Activated T-cell treated with anti-CD3 and anti-CD28 coated beads, Interleukin-2, amount 50 U/mL, for 1 hour (primary cell): ENCODE measurements around the gene ARL16.

Experiments used
- DNase-seq: peaks from one replicate; pipeline ENCODE4 v3.0.0-alpha.2; 2020

Gene ARL16

DNA sequence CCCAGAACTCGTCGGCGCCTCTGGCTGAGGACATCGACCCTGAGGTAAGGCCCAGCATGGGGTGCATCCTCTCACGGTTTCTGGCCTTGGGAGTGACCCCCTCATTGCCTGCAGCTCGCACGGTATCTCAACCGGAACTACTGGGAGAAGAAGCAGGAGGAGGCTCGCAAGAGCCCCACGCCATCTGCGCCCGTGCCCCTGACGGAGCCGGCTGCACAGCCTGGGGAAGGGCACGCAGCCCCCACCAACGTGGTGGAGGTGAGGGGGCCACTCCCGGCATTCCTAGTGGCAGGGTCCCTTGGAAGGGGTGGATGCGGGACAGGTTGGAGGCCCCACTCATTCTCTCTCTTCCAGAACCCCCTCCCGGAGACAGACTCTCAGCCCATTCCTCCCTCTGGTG, 11.2 kb upstream of the ARL16 start:
- no peak for DNase-seq

GRCh38 chr17:81693509-81694210, 10.1 kb upstream of the ARL16 start:
- no peak for DNase-seq

- no peak for DNase-seq
Measured at GRCh38 chr17:81691608-81692007, 8.0 kb upstream of the ARL16 start.

DNA sequence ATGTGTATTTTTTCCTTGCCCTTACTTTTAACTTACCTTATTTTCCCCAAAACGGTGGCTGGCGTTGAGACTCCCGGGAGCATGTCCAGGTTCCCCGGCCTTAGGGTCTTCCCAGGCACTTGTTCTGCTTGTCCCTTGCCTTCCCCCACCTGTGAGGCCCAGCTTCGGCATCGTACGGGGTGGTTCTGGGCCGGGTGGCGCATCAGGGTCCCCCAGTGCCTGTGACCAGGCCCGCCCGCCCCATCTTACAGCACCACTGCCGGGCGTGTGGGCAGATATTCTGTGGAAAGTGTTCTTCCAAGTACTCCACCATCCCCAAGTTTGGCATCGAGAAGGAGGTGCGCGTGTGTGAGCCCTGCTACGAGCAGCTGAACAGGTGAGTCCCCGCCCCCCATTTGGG, 7.6 kb upstream of the ARL16 start:
- DNase-seq = no peak

- no peak for DNase-seq
Measured at GRCh38 chr17:81690549-81690948, 7.0 kb upstream of the ARL16 start.

DNA sequence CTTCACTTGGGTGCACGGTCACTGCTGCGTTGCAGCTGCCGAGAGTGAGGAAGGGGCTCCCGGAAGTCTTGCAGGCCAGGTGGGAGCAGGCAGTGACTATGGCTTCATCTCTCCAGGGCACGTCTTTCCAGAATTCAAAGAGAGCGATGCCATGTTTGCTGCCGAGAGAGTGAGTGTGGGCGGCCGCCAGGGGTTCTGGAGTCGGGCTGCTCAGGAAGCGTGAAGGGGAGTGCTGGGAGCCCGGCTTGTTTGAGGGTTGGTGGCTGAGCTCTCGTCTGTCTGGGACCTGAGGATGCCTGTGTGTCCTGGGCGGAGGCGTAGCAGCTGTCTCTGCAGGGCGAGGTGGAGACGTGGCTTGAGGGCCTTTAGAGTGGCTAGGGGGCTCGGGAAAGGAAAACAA, 6.5 kb upstream of the ARL16 start:
- DNase-seq = no peak

GRCh38 chr17:81688616-81689015, 5.0 kb upstream of the ARL16 start:
- DNase-seq = no peak

- DNase-seq = no peak
Measured at GRCh38 chr17:81687770-81688541, 4.4 kb upstream of the ARL16 start.

DNA sequence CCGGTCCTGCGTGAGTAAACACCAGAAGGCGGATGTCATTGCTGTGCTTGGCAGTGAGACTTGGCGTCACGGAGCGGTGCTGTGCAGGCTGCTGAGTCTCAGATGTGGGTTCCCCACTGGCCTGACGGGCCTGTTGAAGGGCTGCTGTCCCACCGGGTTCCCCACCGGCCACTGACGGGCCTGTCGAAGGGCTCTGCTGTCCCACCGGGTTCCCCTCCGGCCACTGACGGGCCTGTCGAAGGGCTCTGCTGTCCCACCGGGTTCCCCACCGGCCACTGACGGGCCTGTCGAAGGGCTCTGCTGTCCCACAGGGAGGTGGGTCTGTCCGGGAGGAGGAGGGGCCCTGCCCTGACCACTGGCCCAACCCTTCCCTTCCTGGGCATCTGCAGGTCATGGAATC, 3.0 kb upstream of the ARL16 start:
- DNase-seq = no peak

DNA sequence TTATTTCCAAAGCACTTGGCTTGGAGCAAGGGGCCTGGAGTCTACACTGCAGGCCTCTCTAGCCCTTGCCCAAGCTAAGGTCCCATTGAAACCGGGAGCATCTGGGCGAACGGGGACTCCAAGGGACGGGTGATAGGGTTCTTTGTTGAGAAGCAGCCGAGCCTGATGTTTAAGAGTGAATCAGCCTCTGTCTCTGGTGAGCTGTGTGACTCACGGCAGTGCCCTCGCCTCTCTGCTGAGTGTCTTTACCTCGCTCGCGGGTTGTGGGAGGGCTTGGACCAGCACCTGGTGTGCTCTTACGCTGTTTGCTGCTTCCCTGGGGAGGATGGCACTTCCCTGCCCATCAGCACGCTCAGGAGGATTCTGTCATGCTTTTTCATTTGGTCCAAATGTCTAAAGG, 1.5 kb upstream of the ARL16 start:
- DNase-seq = no peak

GRCh38 chr17:81684442-81684911, 880 bp upstream of the ARL16 start:
- DNase-seq = no peak

DNA sequence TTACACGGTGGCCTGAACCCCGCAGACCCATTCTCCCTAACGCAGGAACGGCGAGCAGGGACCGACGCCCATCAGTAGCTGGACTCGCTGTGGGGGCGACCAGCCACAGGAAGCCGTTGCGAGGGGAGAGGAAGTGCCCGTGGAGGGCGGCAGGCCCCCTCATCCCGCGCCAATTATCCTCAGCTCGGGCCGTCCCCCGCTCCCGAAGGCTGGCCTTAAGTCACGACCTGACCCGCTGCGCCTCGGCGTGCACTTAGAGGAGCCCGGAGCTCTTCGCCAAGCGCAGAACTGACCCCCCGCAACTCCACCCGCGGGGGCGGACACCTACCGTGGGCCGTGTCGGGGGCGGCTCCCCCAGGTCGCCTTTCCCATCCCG, 401 bp downstream of the ARL16 start:
- DNase-seq = no peak

DNA sequence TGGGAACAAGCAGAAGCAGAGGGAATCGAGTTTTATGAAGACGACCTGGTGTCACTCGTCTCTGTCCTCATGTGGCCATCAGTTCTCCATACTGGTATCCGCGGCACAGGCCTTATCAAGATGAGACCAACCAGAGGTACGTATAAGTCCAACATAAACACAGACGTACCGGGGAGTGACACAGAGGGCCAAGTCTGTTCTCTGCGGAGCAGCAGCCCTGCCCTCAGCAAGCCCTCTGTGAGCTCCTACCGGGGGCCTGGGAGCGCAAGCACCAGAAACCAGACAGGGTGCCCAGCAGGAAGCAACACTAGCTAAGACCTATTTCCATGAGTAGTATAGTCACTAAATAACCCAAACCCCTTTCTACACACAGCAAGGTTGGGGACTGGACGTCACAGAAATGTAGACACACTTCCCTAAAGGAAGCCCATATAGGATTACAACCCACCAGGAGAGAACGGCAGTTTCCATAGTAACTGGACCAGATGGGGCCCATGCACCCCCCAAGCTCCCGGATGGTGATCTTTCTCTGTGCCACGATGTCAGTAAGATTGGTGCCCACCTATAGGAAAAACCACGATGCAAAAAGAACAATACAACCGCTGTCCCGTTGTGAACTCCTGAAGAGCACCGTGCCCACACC, 911 bp downstream of the ARL16 start:
- no peak for DNase-seq

GRCh38 chr17:81681672-81682071, 1.9 kb downstream of the ARL16 start:
- DNase-seq = no peak

DNA sequence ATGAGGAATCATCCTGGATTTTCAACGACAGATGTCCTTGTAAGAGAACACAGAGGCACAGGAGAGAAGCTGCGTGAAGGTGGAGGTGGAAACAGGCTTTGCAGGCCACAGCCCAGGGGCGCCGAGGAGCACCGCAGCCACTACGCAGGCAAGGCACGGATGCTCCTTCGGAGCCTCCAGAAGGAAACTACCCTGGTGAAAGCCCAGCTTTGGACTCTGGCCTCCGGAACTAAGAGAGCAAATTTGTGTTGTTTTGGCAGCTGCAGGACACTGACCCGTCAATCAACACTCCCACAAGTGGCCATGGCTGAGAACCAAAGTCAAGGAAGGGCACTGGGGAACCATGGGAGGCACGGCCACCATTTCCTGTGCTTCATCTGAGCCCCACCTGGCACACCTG, 3.4 kb downstream of the ARL16 start:
- DNase-seq = no peak

GRCh38 chr17:81676906-81677305, 6.7 kb downstream of the ARL16 start:
- no peak for DNase-seq

DNA sequence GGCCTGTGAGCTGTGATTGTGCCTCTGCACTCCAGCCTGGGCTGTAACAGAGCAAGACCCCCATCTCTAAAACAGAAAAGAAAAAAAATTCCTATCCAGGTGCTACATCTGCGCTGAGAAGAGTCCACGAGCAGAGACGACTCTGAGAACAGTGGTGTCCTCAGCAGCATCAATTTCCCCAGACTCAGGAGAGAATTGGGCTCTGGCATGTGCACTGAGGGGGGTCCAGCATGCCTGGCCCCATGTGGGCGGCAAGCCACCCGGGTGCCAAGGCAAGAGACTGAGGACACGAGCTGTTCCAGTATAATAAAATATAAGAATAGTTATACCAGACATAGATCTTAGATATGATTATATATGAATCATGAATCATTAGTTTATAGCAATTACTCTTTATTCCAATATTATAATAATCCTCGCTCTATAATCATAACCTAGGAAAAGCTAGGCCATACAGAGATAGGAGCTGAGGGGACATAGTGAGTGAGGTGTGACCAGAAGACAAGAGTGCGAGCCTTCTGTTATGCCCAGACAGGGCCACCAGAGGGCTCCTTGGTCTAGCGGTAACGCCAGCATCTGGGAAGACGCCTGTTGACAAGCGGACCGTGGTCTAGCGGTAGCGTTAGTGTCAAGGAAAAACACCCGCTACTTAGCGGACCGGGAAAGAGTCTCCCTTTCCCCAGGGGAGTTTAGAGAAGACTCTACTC, 7.9 kb downstream of the ARL16 start:
- peak; percentile 46 for DNase-seq

GRCh38 chr17:81673561-81674258, 9.9 kb downstream of the ARL16 start:
- DNase-seq = no peak

DNA sequence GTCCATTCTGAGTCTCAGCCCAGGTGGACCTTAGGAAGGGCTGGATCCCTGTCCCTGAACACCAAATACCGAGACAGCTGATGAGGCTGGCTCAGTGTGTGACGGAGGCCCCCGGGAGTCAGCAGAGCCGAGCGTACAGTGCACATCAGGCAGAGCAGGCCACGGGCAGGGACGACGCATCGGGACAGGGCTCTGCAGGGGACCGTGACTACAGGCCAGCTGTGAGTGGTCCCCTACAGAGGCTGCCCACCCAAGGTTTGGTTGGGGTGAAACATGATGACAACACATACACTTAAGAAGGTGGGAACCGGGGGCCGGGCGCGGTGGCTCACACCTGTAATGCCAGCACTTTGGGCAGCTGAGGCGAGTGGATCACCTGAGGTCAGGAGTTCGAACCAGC, 10.6 kb downstream of the ARL16 start:
- DNase-seq = no peak

- DNase-seq = no peak
Measured at GRCh38 chr17:81672504-81672903, 11.1 kb downstream of the ARL16 start.

DNA sequence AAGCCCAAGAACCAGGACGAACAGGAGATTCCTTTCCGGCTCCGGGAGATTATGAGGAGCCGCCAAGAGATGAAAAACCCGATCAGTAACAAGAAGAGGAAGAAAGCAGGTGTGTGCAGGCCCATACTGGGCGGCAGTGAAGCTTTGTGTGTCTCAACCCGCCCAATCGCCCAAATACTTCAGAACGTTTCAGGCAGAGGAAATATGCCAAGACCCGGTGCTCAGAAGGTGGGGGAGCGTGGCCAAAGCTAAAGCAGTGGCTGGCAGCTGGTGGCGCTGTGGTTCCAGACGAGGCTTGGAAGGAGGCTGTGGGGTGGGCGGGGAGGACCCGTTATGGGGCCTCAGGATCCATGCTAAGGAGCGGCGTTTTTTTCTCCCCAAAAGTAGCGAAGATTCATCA, 15.8 kb downstream of the ARL16 start:
- no peak for DNase-seq

GRCh38 chr17:81666342-81667191, 17.0 kb downstream of the ARL16 start, which contains the start of the genes CCDC137 and OXLD1:
Gene CCDC137 (plus strand): TSS chr17:81666737. CDS start chr17:81666767, 30 bp downstream.
Gene OXLD1 (minus strand): TSS chr17:81666605. CDS start chr17:81666577, 28 bp downstream.
- DNase-seq = peak; percentile 89
